PC-9 (cell line): Measurements from ENCODE around the gene PLXDC2.

Experiments used
- EZH2 ChIP-seq: fragments of 200-600 bp; sonication (generic); IDR thresholded peaks from 2 replicates; pipeline ENCODE4 v1.8.0; 2017; ENCODE audit warnings: antibody characterized with exemption, low read depth
- TF ChIP-seq, protein P1 (sequence below): fragments of 200-600 bp; sonication (generic); conservative IDR thresholded peaks from 2 replicates; pipeline ENCODE4 v1.6.1; 2017; ENCODE audit warnings: mixed run types, antibody characterized with exemption, mild to moderate bottlenecking, moderate library complexity

DNA sequence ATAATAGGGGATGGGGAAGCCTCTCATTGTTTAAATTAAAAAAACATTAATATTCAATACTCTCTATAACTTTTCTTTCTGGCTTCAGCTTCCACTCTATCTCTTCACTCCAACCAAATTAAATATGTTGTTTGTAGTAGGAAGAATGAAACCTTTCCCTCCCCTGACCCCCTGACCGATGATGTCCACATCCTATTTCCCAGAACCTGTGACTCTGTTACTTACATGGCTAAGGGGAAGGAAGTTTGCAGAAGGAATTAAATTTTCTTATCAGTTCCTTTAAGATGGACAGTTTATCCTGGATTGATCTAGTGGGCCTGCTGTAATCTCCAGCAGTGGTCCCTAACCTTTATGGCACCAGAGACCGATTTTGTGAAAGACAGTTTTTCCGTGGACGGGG lies 130.0 kb downstream of the PLXDC2 start:
- TF ChIP-seq, protein P1, sequence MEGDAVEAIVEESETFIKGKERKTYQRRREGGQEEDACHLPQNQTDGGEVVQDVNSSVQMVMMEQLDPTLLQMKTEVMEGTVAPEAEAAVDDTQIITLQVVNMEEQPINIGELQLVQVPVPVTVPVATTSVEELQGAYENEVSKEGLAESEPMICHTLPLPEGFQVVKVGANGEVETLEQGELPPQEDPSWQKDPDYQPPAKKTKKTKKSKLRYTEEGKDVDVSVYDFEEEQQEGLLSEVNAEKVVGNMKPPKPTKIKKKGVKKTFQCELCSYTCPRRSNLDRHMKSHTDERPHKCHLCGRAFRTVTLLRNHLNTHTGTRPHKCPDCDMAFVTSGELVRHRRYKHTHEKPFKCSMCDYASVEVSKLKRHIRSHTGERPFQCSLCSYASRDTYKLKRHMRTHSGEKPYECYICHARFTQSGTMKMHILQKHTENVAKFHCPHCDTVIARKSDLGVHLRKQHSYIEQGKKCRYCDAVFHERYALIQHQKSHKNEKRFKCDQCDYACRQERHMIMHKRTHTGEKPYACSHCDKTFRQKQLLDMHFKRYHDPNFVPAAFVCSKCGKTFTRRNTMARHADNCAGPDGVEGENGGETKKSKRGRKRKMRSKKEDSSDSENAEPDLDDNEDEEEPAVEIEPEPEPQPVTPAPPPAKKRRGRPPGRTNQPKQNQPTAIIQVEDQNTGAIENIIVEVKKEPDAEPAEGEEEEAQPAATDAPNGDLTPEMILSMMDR: no peak
- TF ChIP-seq EZH2: no peak
